Ramos (cell line): ENCODE measurements around the gene SIAH3.

Source experiments
- in situ Hi-C: fragments of 300-500 bp; cut with MboI; formaldehyde crosslinking; loops from one replicate; pipeline ENCODE4 v1.14.3; 2022; ENCODE audit warnings: low sequenced_read_pairs; ENCODE audit not compliant: unreplicated experiment

Gene SIAH3

GRCh38 chr13:45863709-45864590, 12.4 kb upstream of the SIAH3 start:
- in situ Hi-C loops, result no loop called here

DNA sequence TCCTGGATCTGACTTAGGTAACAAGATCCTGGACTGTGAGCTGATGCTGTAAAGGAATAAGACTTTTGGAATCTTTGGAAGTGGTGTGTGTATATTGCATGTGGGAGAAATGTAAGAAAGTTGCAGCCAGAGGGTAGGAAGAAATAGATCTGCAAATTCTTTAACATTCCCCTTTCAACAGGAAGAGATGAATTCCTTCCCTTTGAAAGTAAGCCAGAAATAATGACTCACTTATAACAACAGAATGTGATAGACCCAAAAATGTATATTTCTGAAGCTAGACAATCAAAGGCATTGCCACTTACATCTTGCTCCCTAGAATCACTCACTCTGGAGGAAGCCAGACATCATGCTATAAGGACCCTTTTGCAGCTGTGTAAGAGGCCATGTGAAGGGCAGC, 9.8 kb upstream of the SIAH3 start:
- in situ Hi-C loops, result no loop called here

DNA sequence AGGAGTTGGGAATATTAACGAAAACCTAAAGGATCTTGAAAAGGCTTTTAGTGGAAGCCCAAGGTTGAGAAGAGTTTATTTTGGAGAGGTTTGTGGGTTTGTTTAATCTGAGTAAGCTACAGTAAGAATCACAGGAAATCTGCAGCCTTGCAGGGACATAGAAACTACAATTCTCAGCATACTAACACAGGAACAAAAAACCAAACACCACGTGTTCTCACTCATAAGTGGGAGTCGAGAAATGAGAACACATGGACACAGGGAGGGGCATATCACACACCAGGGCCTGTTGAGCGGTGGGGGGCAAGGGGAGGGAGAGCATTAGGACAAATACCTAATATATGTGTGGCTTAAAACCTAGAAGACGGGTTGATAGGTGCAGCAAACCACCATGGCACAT, 8.7 kb upstream of the SIAH3 start:
- in situ Hi-C loops, result no loop called here

GRCh38 chr13:45859705-45860104, 8.2 kb upstream of the SIAH3 start:
- in situ Hi-C loops, result no loop called here

- in situ Hi-C loops, result no loop called here
These were observed 941 bp upstream of the SIAH3 start for GRCh38 chr13:45852494-45852893.

- in situ Hi-C loops, result no loop called here
These were observed 403 bp upstream of the SIAH3 start for GRCh38 chr13:45851956-45852355.

GRCh38 chr13:45850027-45850613, 1.4 kb downstream of the SIAH3 start:
- in situ Hi-C loops, result no loop called here

- in situ Hi-C loops, result no loop called here
These were observed 2.1 kb downstream of the SIAH3 start for GRCh38 chr13:45849408-45849807.

DNA sequence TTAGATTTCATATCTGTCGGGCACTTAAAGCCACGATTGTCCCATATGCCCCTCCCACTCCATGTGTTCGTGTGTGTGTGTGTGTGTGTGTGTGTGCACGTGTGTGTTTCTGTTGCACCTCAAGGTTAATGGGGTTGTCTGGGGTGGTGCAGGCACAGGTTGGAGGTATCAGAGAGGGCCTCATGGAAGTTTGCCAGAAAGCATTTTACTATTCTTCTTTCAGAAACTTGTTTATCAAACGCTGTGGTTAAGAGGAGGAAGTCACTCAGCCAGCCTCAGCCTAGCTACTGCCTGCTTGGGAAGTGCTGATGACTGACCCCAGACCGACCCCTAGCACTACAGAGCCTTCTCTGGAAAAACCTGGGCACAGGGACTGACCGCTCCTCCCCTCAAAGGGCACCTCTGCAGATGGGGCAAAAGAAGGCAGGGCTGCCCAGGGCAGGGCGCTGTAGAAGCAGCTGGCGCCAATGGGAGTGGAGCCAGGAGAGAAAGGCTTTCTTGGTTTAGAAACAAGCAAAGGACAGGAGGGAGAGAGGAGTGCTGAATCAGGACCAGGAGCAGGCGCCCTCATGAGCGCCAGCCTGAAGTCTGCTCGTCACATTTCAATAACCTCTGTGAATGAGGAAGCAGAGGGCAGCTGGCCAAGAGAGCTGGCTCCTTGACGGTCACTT, 3.9 kb downstream of the SIAH3 start:
- in situ Hi-C loops, result no loop called here

DNA sequence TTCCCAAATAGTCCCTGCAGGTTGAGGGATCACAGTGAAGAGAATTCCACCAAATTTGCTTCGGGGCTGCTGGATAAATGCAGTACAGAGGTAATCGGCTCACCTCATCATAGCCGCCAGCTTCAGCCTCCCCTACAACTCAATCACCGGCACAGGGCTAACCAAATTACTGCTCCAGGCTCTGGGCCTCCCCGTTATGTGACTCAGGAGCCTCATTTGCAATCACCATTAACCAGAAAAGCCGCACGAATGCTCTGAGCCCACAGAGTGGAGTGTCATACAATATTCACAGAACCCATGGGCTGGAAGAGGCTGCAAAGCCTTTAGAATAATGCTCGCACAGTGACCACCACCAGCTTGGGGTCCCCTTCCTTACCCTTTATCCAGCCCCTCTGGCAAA, 4.9 kb downstream of the SIAH3 start:
- in situ Hi-C loops, result no loop called here

DNA sequence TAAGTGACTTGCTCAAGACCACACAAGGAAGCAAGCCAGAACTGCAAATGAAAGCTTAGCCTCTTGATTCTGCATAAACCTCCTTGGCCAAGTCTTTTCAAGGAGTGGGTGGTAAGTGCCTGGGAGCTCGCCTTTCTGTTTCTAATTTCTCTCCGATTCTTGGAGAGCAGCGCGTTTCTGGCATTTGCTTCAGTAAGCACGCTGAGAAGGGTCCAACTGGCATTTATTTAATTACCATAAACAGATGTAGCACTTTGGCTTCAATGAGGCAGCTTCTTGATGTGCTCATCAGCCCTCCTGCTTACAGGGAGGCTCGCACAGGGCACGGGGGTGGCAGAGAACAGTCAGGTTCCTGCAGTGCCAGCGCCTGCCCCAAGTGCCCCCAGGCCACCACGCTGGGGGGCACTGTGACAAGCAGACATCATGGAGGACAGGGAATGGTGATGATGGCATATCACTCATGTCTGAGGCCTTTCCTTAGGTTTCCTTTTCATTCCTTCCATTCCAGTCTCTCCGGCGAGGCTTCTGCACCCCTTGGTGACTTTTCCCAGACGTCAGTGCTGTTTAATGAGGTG, 13.3 kb downstream of the SIAH3 start:
- in situ Hi-C loops, result no loop called here

DNA sequence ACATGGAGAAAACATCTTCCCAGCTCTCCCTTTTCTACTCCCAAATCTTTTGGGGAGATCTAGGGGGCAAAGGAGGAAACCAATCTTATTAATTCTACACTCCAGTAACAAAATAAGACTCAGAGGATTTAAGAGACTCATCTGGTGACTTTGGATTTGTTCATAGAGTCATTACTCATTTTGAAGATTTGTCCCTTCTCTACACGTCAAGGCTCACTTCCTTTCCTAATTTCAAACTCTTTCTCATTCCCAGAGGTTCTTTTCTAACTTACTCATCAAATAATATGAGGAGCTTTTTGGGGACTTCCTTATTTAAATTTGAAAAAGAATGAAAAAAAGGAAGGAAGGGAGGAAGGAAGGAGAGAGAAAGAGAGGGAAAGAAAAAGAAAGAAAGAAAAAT, 14.4 kb downstream of the SIAH3 start:
- in situ Hi-C loops, result no loop called here

GRCh38 chr13:45834411-45834994, 17.1 kb downstream of the SIAH3 start:
- in situ Hi-C loops, result no loop called here

DNA sequence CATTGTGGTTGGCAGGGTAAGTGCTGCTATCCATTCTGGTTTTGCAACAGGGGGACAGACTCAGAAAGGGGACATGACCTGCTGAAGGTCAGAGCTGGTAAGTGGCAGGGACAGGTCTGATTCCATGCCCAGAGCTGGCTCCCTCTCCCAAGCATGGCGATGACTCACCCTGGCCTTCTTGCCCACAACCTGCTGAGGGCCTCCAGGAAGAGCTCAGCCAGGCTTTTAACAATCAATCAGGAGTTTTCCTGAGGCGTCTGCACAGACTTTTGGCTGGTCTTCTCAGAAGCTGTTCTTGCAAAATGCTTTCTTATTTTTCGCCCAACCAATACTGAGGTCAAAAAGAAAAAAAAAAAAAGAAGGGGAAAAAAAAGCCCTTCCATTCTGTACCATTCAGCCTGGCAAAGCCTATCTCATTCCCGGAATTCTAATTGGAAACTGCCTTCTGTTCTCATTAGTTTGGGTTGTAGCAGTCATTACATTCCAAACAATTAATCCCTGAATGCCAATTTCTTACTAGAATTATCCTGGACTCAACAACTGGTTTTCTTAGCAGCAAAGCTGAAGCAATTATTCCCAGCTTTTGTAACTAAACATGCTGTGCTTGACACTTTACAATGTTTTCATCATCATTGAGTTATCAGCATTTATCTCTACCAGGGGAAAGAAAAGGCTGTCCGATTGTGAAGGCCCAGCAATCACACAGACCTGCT, 17.7 kb downstream of the SIAH3 start:
- in situ Hi-C loops, result no loop called here

GRCh38 chr13:45833242-45833641, 18.3 kb downstream of the SIAH3 start:
- in situ Hi-C loops, result no loop called here

GRCh38 chr13:45831851-45832250, 19.7 kb downstream of the SIAH3 start:
- in situ Hi-C loops, result no loop called here

DNA sequence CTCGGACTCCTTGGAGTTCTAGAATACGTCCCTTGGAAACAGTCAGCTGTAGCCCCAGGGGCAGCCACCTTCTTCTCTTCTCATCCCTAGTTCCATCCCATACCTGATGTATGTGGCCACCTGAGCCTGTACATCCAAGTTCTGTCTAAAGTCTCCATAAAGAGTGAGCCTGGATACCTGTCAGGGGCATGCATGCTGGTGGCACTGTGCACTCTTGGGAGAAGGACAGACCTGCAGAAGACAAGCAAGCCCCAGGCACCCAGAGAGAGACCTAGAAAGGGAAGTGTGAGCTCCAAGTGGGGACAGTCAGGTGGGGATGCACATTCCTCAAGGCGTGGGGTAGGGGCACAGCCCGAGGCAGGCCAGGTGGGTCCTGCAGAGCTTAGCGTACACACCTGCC, 21.4 kb downstream of the SIAH3 start:
- in situ Hi-C loops, result no loop called here

DNA sequence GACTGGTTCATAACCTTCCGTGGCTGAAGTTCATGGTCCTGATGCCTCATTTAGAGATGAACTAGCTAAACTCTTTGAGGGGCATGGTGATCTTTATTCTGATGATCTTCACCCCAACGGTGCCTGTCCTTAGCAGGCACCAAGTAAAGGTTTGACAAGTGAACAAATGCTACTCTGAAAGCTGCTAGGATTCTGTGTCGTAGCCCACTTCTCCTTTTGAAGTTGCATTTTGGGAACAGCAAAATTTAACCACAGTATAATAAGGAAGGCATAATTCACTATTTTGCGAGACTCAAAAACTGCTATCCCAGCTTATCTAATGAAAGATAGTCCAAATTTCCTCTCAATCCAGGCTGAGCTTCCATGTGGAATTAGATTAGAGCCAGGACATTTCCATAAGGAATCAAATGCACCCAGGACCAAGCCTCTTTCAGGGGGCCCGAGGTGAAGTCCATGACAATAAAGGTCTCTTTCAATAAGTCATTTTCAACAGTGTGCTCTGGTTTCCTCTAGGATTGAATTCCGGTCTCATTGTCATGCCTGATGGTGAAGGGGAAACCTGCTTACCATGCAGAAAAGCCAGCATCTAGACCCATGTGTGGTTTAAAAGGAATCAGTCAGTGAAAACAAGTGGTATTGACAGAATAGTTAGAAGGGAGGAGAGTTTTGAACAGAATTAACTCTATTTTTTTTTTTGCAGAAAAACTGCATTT, 23.1 kb downstream of the SIAH3 start:
- in situ Hi-C loops, result no loop called here

- in situ Hi-C loops, result no loop called here
These were observed 24.2 kb downstream of the SIAH3 start for GRCh38 chr13:45827318-45827717.
